Measurements from ENCODE around the gene DNAH17.

DNAH17 gene

GRCh38 chr17:78577296-78577695, at the start of gene DNAH17:
Gene DNAH17 (minus strand): TSS chr17:78577396. CDS start chr17:78575057, 2,339 bp downstream.
- DNase-seq (ENCODE audit: low read depth in 1 of 2, low spot score in 1 of 2), result no peak

- DNase-seq (ENCODE audit: low read depth in 1 of 2, low spot score in 1 of 2), result no peak
Observed at GRCh38 chr17:78624324-78625151, 47.3 kb upstream of the DNAH17 start.

- no peak for DNase-seq (ENCODE audit: low read depth in 1 of 2, low spot score in 1 of 2)
Observed at GRCh38 chr17:78623541-78623940, 46.3 kb upstream of the DNAH17 start.

GRCh38 chr17:78622491-78623265, 45.5 kb upstream of the DNAH17 start:
- no peak for DNase-seq (ENCODE audit: low read depth in 1 of 2, low spot score in 1 of 2)

DNA sequence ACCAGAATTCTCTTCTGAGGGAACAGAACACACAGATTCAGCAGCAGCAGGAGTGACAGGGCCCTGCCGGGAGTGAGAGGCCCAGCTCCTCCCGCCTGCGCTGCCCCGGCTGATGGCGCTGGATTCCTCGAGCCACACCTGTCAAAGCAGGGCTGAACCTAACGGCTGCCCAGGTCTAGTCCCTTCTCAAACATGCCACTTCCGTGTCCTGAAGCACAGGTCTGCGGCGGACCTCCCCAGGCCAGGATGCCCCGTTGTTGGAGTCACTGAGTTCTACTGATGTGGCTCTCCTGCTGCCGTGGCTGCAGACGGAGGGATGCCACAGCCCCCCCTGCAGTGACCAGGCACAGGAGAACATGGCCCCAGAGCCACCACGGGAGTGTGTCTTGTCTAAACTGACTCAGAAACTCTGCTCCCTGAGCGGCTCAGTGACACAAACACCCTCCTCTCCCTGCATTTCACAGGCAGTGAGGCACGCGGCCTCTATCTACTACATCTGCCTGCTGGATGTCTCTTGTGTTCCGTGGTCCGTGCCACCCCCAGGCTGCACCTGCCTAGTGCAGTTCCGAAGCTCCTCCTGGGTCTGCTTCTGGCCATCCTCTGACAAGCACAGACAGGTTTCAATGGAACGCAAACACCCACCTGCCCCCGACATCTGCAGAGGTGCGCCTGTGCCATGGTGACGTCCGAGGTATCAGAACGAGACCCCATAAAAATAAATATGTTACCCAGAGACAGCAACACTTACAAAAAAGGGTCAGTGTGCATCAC, 44.7 kb upstream of the DNAH17 start:
- DNase-seq (ENCODE audit: low read depth in 1 of 2, low spot score in 1 of 2), result no peak

GRCh38 chr17:78620099-78620498, 42.9 kb upstream of the DNAH17 start:
- no peak for DNase-seq (ENCODE audit: low read depth in 1 of 2, low spot score in 1 of 2)

GRCh38 chr17:78619334-78619733, 42.1 kb upstream of the DNAH17 start:
- DNase-seq (ENCODE audit: low read depth in 1 of 2, low spot score in 1 of 2), result no peak

GRCh38 chr17:78618264-78619066, 41.3 kb upstream of the DNAH17 start:
- DNase-seq (ENCODE audit: low read depth in 1 of 2, low spot score in 1 of 2), result no peak

GRCh38 chr17:78617511-78618061, 40.4 kb upstream of the DNAH17 start:
- DNase-seq (ENCODE audit: low read depth in 1 of 2, low spot score in 1 of 2), result no peak

DNA sequence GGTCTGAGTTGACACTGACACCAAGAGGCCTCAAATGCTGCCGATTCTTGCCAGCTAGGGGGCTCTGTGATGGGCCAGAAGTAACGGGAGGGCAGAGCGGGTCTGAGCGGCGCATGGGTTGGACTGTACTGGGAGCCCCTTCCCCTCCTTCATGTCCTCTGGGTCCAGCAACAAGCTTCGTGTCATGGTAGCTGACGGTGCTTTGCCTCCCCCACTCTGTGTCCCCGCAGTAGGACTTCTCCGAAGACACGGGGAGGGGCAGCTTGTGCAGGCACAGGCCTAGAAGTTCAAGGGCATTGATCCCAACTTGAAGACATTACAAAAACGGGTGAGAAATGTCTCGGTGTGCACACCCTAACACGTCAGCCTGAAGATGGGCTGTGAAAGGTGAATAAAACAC, 39.8 kb upstream of the DNAH17 start:
- DNase-seq (ENCODE audit: low read depth in 1 of 2, low spot score in 1 of 2), result no peak

GRCh38 chr17:78615631-78616030, 38.4 kb upstream of the DNAH17 start:
- DNase-seq (ENCODE audit: low read depth in 1 of 2, low spot score in 1 of 2), result no peak

GRCh38 chr17:78613416-78613815, 36.2 kb upstream of the DNAH17 start:
- no peak for DNase-seq (ENCODE audit: low read depth in 1 of 2, low spot score in 1 of 2)

DNA sequence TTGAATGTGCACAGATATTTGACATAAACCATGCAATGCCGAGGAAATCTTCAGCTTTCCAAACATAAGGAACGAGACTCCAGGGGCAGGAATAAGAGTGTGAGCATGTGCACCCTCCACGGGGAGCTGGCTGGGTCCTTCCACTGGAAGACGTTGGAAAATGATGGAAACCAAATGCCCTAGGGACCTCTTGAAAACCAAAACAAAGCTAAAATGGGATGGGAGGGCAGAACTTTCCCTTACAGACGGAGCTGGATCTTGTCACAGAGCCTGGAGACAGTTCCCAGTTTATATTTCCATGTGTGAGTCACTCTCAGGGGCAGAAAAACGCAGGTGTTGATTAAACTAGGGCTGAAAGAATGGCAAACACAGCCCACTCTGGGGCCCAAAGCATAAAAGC, 34.4 kb upstream of the DNAH17 start:
- DNase-seq (ENCODE audit: low read depth in 1 of 2, low spot score in 1 of 2), result no peak

GRCh38 chr17:78610951-78611511, 33.8 kb upstream of the DNAH17 start:
- no peak for DNase-seq (ENCODE audit: low read depth in 1 of 2, low spot score in 1 of 2)

GRCh38 chr17:78609191-78609641, 32.0 kb upstream of the DNAH17 start:
- DNase-seq (ENCODE audit: low read depth in 1 of 2, low spot score in 1 of 2), result no peak

GRCh38 chr17:78608804-78609186, 31.6 kb upstream of the DNAH17 start:
- DNase-seq (ENCODE audit: low read depth in 1 of 2, low spot score in 1 of 2), result no peak

DNA sequence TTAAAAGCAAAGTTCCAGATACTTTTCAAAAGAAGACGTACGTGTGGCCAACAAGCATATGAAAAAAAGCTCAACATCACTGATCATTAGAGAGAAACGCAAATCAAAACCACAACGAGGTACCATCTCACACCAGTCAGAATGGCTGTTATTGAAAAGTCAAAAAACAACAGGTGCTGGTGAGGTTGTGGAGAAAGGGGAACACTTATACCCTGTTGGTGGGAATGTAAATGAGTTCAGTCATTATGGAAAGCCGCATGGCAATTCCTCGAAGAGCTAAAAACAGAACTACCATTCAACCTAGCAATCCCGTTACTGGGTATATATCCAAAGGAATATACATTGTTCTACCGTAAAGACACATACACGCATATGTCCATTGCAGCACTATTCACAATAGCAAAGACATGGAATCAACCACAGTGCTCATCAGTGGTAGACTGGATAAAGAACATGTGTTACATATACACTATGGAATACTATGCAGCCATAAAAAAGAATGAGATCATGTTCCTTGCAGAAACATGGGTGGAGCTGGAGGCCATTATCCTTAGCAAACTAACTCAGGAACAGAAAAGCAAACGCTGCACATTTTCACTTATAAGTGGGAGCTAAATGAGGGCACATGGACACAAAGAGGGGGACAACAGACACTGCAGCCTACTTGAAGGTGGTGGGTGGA, 31.1 kb upstream of the DNAH17 start:
- DNase-seq (ENCODE audit: low read depth in 1 of 2, low spot score in 1 of 2), result no peak

GRCh38 chr17:78607038-78607437, 29.8 kb upstream of the DNAH17 start:
- DNase-seq (ENCODE audit: low read depth in 1 of 2, low spot score in 1 of 2), result no peak

DNA sequence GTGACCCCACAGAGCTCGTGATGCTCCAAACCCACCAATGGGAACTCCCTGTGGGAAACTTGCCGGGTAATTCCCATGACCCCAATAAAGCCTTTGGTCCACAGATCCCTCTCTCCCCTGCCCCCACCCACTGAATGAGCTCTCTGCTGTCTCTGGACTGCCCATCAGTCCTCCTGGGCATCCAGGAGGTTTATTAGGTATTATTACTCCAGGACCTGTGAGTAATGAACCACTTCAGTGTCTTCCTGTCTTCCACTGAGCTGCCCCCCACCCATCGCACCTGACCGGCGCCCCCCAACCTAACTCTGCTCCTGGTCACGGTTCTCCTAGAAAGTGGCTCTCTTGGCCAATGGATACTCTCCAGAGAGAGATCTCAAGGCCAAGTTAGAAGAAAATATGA, 28.7 kb upstream of the DNAH17 start:
- no peak for DNase-seq (ENCODE audit: low read depth in 1 of 2, low spot score in 1 of 2)

DNA sequence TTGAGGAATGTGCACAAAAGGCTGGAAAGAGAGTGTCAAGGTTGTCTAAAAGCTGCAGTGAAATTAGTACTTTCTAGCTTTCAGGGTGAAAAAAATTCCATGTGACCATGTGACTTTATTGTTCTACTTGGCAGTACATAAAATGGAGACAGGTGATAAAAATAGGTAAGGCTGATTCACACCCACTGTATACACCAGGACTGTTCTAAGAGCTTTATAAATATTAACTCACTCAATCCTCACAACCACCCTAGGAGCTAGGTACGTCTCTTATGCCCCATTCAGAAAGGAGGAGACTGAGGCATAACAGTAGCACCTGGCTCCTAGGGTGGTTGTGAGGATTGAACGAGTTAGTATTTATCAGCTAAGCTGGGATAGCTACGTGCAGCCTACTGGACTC, 28.2 kb upstream of the DNAH17 start:
- DNase-seq (ENCODE audit: low read depth in 1 of 2, low spot score in 1 of 2), result no peak

All from activated CD4-positive, alpha-beta T cell treated with anti-CD3 and anti-CD28 coated beads, Interleukin-2, amount 50 U/mL, for 24 hours (primary cell).